Thymus (tissue), 11 donors: Measurements from ENCODE around the gene KCNJ6. TPM values are rescaled to one million over a fixed set of nuclear protein-coding genes. Genes with fewer than 3 reads are reported as not detected.
"Not testable (repeated sequence)": the region's sequence is repeated elsewhere in the genome, so short reads cannot be mapped to it uniquely, and the experiment has no call there.

Experiments
- DNase-seq, 9 donors: peaks; one replicate each; pipeline ENCODE4 v3.0.0-alpha.2; 2013; ENCODE audit warnings: low spot score in 9 of 9, low read depth in 6 of 9, missing footprints in 1 of 9
- H3K27ac ChIP-seq, 2 donors: one replicate each; pipeline ENCODE4 v1.5.1; 2013; ENCODE audit warnings: control low read depth in 1 of 2, low read depth in 1 of 2, low read length in 1 of 2, mild to moderate bottlenecking in 1 of 2, moderate library complexity in 1 of 2
- H3K27me3 ChIP-seq, 2 donors: one replicate each; pipeline ENCODE4 v1.5.1; 2013; ENCODE audit warnings: low read length in 1 of 2; ENCODE audit not compliant: control insufficient read depth in 2 of 2, insufficient read depth in 1 of 2
- H3K36me3 ChIP-seq, 2 donors: one replicate each; pipeline ENCODE4 v1.5.1; 2013; ENCODE audit warnings: low read length in 1 of 2, mild to moderate bottlenecking in 1 of 2, moderate library complexity in 1 of 2; ENCODE audit not compliant: control insufficient read depth in 2 of 2, insufficient read depth in 2 of 2
- H3K4me1 ChIP-seq, 2 donors: one replicate each; pipeline ENCODE4 v1.5.1; 2013; ENCODE audit warnings: low read length in 2 of 2; ENCODE audit not compliant: control insufficient read depth in 2 of 2, insufficient read depth in 2 of 2
- H3K4me3 ChIP-seq, 2 donors: one replicate each; pipeline ENCODE4 v1.5.1; 2013; ENCODE audit warnings: low read length in 2 of 2, control low read depth in 1 of 2, mild to moderate bottlenecking in 1 of 2
- H3K9me3 ChIP-seq, 2 donors: one replicate each; pipeline ENCODE4 v1.5.1; 2013; ENCODE audit warnings: low read length in 1 of 2, mild to moderate bottlenecking in 1 of 2; ENCODE audit not compliant: control insufficient read depth in 2 of 2, insufficient read depth in 1 of 2
- WGBS: extraction: QIAGEN DNeasy Blood & Tissue Kit; methylation state at CpG from one replicate; pipeline ENCODE4 v1.1.7; 2013; 5-methylcytosine and 5-hydroxymethylcytosine counted together
- polyA plus RNA-seq: library from polyadenylated mRNA; stranded (reverse); fragments of 200-250 nt; gene quantifications from one replicate; pipeline ENCODE4 v1.2.3, GENCODE V29; 2013
- total RNA-seq: library from RNA; stranded (reverse); fragments of 120-200 nt; gene quantifications from one replicate; pipeline ENCODE4 v1.2.4, GENCODE V29; 2013
- donor health status: healthy.

The KCNJ6 gene
- total and polyA plus RNA-seq, 2 donors = under 0.01 to 0.02 TPM

GRCh38 chr21:37766129-37766528 lies 150.1 kb downstream of the KCNJ6 start:
- DNase-seq = no peak
- Histone ChIP-seq H3K4me3 (no peak overlapping the region), H3K27ac (no peak overlapping the region), H3K36me3 (no peaks in the 10 kb centered on the region), H3K27me3 (no peaks in the 10 kb centered on the region), H3K9me3 (no peaks in the 10 kb centered on the region), H3K4me1 (no peaks in the 10 kb centered on the region)
- 90% methylated on average over 5 of the region's 5 CpGs for WGBS

DNA sequence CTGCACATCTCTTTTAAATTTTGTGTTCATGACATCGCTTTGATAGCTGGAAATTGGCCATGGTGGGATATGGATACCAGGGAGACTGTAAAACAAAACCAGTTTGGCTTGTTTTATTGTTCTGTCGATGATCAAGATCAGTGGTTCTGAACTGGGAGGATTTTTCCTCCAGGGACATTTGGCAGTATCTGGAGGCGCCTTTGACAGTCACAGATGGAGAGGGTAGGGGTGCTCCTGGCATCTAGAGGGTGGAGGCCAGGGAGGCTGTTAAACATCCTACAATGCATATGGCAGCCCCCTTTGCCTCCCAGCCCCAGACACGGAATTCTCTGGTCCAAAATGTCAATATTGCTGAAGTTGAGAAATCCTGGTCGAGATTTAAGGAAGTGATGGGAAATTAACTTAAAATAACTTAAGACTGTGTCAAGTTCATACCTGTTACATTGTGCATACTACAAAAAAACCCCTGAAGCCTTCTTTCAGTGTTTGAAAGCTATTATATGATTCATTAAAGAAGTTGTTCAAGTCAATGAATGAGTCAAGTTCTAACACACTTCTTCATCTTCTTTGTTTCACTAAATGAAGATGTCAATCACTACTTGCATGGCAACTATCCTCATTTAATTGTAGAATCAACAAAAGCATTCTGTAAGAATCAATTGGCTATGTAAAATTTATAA lies 150.9 kb downstream of the KCNJ6 start:
- Histone ChIP-seq H3K27ac (no peak overlapping the region), H3K9me3 (no peaks in the 10 kb centered on the region), H3K27me3 (no peaks in the 10 kb centered on the region), H3K36me3 (no peaks in the 10 kb centered on the region), H3K4me1 (no peaks in the 10 kb centered on the region), H3K4me3 (no peak overlapping the region)
- DNase-seq = no peak
- 88% methylated on average over 5 of the region's 5 CpGs for WGBS

DNA sequence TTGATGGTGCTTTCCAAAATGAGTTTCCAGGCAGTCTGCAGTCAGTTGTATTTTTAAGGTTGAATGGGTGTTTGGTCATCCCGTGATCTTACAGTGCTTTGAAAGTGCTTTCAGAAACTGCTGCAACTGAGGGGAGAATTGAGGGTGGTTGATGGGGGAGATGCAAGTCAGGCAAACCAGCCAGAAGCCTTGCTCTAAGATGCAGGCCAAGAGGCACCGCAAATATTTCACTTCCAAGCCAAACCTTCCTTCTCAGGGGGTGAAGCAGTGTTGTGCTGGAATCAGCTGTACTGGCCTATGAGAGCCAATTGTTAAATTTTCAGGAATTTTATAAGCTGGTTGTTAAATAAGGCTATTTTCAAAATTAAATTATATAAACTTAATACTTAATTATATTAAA lies 151.6 kb downstream of the KCNJ6 start:
- no peak overlapping the region for H3K27ac ChIP-seq
- no peak overlapping the region for H3K4me3 ChIP-seq
- no peaks in the 10 kb centered on the region for H3K27me3 ChIP-seq
- H3K9me3 ChIP-seq = no peaks in the 10 kb centered on the region
- WGBS = 77% methylated on average over 2 of the region's 2 CpGs
- no peaks in the 10 kb centered on the region for H3K36me3 ChIP-seq
- DNase-seq = no peak
- H3K4me1 ChIP-seq = no peaks in the 10 kb centered on the region

DNA sequence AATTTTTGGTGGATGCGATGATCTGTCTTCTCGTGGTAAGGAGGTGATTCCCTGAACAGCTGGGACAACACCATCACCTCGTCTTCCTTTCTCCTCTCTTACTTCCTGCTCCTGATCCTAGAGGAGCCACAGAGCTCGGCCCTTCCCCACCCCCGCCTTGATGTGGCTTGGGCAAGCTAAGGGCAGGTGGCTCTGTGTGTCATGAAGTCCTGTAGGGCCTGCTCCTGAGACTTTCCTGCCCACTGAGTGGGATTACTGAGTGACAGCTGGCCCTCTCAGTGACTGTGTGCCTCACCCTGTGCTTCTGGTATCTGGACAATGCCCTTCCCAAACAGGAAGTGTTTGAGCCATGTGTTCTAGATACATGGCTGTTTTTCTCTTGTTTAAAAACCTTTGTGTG lies 153.0 kb downstream of the KCNJ6 start:
- Histone ChIP-seq H3K4me3 (no peak overlapping the region), H3K36me3 (no peaks in the 10 kb centered on the region), H3K27me3 (no peaks in the 10 kb centered on the region), H3K4me1 (no peaks in the 10 kb centered on the region), H3K9me3 (no peaks in the 10 kb centered on the region), H3K27ac (no peak overlapping the region)
- no peak for DNase-seq
- 71% methylated on average over 5 of the region's 5 CpGs for WGBS

GRCh38 chr21:37762606-37763005 lies 153.7 kb downstream of the KCNJ6 start:
- WGBS = 89% methylated on average over 12 of the region's 12 CpGs
- Histone ChIP-seq H3K36me3 (no peaks in the 10 kb centered on the region), H3K9me3 (no peaks in the 10 kb centered on the region), H3K4me3 (no peak overlapping the region), H3K27me3 (no peaks in the 10 kb centered on the region), H3K27ac (no peak overlapping the region), H3K4me1 (no peaks in the 10 kb centered on the region)
- DNase-seq = no peak

GRCh38 chr21:37761406-37761805 lies 154.9 kb downstream of the KCNJ6 start:
- 98% methylated on average over 4 of the region's 4 CpGs for WGBS
- not testable (repeated sequence) for H3K4me3 ChIP-seq, H3K36me3 ChIP-seq, H3K4me1 ChIP-seq, DNase-seq, H3K27ac ChIP-seq, H3K9me3 ChIP-seq, H3K27me3 ChIP-seq

- WGBS = 94% methylated on average over 9 of the region's 9 CpGs
- no peaks in the 10 kb centered on the region for H3K4me1 ChIP-seq
- H3K9me3 ChIP-seq = no peaks in the 10 kb centered on the region
- H3K4me3 ChIP-seq = no peak overlapping the region
- H3K27ac ChIP-seq = no peak overlapping the region
- H3K36me3 ChIP-seq = no peaks in the 10 kb centered on the region
- no peaks in the 10 kb centered on the region for H3K27me3 ChIP-seq
- DNase-seq = no peak
Measured at GRCh38 chr21:37759777-37760176, 156.5 kb downstream of the KCNJ6 start.

DNA sequence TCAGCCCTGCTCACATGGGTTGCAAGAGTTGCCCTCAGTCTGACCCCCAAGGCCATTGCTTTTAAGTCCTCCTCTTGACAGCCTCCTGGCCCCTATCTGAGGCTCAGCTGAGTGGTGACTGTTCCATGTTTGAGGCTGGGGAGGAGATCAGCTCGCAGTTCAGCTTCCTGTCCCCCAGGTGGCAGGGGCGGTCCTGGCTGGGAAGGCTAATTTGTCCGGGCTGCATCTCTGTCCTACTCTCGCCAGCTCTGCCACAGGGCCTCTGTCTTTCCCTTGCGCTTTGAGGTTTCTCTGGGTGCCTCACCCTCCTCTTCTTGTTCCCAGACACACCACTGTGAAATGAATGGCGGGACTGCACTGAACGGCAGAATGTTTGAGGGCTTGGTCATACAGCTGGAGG lies 157.3 kb downstream of the KCNJ6 start:
- Histone ChIP-seq H3K27me3 (no peaks in the 10 kb centered on the region), H3K9me3 (no peaks in the 10 kb centered on the region), H3K27ac (no peak overlapping the region), H3K4me3 (no peak overlapping the region), H3K4me1 (no peaks in the 10 kb centered on the region), H3K36me3 (no peaks in the 10 kb centered on the region)
- DNase-seq = peak in 4 of 9 donors; percentile 2 to 13 (median 6)
- WGBS = 29% methylated on average over 7 of the region's 7 CpGs

DNA sequence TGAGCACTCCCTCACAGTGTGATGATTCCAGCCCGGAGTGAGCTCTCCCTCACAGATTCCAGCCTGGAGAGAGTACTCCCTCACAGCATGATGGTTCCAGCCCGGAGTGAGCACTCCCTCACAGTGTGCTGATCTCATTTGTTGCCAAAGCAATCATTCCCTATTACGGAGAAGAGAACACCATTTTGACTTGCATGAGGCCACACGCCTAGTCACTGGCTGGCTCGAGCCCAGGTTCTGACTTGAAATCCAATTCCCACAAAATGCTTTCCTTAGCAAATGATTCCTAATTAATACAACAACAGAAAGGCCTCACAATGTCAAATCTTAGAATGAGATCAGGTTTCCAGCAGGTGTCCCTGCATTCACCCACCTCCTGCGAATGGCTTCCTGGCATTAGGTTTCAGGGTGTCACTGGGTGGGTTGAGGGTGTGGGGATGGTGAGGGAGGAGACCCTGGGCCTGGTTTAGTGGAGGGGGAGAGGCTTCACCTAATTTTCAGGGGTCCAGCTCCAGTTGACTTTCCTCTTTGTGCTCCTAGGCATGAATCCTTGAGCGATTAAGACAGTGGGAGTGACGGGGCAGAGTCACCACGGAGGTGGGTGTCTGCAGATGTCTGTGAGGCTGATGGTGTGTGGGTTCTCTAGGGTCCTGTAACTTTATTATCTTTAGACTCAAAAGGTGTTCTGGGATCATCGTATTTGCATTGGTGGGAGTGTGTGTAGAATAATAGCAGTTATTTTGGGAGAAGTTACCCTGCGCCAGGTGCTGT lies 158.5 kb downstream of the KCNJ6 start:
- Histone ChIP-seq H3K27me3 (no peaks in the 10 kb centered on the region), H3K4me3 (no peak overlapping the region), H3K27ac (no peak overlapping the region), H3K9me3 (no peaks in the 10 kb centered on the region), H3K4me1 (no peaks in the 10 kb centered on the region), H3K36me3 (no peaks in the 10 kb centered on the region)
- DNase-seq = no peak
- WGBS = 78% methylated on average over 11 of the region's 11 CpGs
